Osteocyte (in vitro differentiated cells): ENCODE results near the gene GLIS1. TPM values are rescaled to one million over a fixed set of nuclear protein-coding genes. Genes with fewer than 3 reads are reported as not detected.

ENCODE experiments used
- DNase-seq: peaks from one replicate; pipeline ENCODE4 v3.0.0; 2021; ENCODE audit warnings: mixed read lengths; ENCODE audit not compliant: unreplicated experiment; ENCODE audit errors: extremely low spot score
- H3K27ac Mint-ChIP-seq: one replicate; pipeline ENCODE4 v1.8.0; 2021; ENCODE audit warnings: mild to moderate bottlenecking, mixed read lengths; ENCODE audit not compliant: unreplicated experiment
- H3K27me3 Mint-ChIP-seq: one replicate; pipeline ENCODE4 v1.8.0; 2021; ENCODE audit warnings: mixed read lengths; ENCODE audit not compliant: unreplicated experiment
- H3K36me3 Mint-ChIP-seq: one replicate; pipeline ENCODE4 v1.8.0; 2021; ENCODE audit warnings: mixed read lengths; ENCODE audit not compliant: unreplicated experiment
- H3K4me1 Mint-ChIP-seq: one replicate; pipeline ENCODE4 v1.8.0; 2021; ENCODE audit warnings: mixed read lengths; ENCODE audit not compliant: unreplicated experiment
- H3K4me3 Mint-ChIP-seq: one replicate; pipeline ENCODE4 v1.8.0; 2021; ENCODE audit warnings: mild to moderate bottlenecking, moderate library complexity, mixed read lengths; ENCODE audit not compliant: unreplicated experiment
- H3K9me3 Mint-ChIP-seq: one replicate; pipeline ENCODE4 v1.8.0; 2021; ENCODE audit warnings: mixed read lengths; ENCODE audit not compliant: unreplicated experiment
- total RNA-seq: library from RNA; stranded (reverse); gene quantifications from 2 replicates; pipeline ENCODE4 v1.2.1, GENCODE V29; 2021
- TF ChIP-seq, protein P1 (sequence below): fragments of 200-600 bp; sonication (generic); IDR thresholded peaks from 2 replicates; pipeline ENCODE4 v1.5.0; 2021; ENCODE audit warnings: antibody characterized with exemption, mild to moderate bottlenecking, moderate library complexity

GLIS1 gene
- total RNA-seq, 1 donor from 2014 or later, result 38.3 TPM

DNA sequence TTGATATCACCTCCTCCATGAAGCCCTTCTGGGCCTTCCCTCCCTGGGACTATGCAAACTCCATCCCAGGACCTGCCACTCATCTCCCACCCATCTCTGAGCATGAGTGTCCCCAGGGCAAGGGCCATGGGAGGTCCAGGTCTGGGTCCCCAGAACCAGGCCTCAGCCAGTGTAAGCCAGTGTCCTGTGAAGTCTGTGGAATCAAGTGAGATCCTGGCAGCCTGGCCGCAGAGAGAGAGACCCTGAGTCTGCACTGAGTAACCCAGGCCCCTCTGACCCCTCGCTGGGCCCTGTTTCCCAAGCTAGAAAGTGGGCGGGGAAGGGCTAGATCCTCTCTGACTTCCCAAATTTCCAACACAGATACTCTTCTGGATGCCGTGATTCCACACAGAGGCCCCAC lies 147.0 kb downstream of the GLIS1 start:
- Mint-ChIP-seq H3K4me3 (no peak overlapping the region), H3K4me1 (peaks cover 4% of the 10 kb centered on the region), H3K9me3 (no peaks in the 10 kb centered on the region), H3K27ac (no peak overlapping the region), H3K27me3 (no peaks in the 10 kb centered on the region), H3K36me3 (peaks cover 30% of the 10 kb centered on the region)
- TF ChIP-seq, protein P1, sequence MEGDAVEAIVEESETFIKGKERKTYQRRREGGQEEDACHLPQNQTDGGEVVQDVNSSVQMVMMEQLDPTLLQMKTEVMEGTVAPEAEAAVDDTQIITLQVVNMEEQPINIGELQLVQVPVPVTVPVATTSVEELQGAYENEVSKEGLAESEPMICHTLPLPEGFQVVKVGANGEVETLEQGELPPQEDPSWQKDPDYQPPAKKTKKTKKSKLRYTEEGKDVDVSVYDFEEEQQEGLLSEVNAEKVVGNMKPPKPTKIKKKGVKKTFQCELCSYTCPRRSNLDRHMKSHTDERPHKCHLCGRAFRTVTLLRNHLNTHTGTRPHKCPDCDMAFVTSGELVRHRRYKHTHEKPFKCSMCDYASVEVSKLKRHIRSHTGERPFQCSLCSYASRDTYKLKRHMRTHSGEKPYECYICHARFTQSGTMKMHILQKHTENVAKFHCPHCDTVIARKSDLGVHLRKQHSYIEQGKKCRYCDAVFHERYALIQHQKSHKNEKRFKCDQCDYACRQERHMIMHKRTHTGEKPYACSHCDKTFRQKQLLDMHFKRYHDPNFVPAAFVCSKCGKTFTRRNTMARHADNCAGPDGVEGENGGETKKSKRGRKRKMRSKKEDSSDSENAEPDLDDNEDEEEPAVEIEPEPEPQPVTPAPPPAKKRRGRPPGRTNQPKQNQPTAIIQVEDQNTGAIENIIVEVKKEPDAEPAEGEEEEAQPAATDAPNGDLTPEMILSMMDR, result no peak
- DNase-seq, result no peak

DNA sequence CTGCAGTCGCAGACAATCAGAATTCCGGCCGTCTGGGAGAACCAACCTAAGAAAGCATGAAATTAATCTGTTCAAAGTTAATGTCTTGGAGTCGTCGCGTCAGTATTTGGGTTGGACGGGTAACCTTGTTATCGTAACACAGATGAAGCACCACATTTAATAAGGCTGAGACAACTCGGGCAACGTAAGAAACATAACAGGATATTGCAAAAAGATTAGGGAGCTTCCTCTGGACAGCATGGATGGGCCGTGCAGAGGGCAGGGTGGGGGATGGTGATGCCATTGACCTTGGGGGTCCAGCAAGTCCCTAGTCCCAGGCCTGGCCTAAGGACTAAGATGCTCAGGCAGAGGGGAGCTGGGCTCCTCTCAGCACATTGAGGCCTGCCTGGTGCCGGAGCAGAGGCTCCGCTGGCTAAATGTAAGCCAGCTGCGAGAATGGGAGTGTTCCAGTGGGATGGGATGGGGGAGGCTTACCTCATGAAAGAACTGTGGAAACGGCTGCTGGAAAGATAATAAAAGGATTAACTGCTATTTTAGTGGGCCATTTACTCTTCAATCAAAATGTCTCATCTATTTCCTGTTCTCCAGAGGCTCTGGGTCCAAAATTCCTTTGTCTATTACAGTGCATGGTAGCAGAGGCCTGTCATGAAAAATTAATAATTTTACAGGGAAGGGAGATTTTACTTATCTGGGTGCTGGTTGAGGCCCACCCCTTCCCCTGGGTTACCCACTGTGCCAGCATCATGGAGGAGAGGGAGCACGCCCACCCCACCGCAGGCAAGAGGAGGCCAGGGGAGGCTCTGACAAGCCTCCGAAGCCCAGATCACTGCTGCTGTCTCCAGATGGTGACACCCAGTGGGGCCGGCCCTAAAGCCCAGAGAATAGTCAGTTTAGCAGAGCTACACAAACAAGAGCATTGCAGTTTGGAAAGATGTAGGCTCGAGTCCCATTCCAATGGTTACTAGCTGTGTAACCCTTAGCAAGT lies 148.1 kb downstream of the GLIS1 start:
- H3K36me3 Mint-ChIP-seq, result peaks cover 28% of the 10 kb centered on the region
- H3K9me3 Mint-ChIP-seq, result no peaks in the 10 kb centered on the region
- TF ChIP-seq, protein P1, result no peak
- no peak overlapping the region for H3K4me3 Mint-ChIP-seq
- no peak overlapping the region for H3K27ac Mint-ChIP-seq
- DNase-seq, result no peak
- peaks cover 4% of the 10 kb centered on the region for H3K4me1 Mint-ChIP-seq
- H3K27me3 Mint-ChIP-seq, result no peaks in the 10 kb centered on the region

DNA sequence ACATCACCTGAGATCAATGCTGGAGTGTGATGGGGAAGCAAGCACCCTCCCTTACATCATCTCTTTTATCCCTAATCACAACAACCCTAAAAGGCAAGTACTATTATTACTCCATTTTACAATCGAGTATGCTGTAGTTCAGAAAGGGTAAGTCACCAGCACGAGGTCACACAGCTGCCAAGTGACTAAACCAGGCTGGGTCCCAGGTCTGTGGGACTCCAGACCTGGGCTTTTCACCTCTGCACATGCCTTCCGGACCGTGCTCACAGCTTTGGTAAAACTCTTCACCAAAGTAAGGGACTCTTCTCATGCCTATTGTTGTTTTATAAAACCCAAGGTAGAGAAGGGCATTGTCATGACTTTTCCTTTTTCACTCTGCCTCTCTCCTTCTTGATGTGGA lies 148.9 kb downstream of the GLIS1 start:
- no peak for DNase-seq
- H3K4me3 Mint-ChIP-seq, result no peak overlapping the region
- TF ChIP-seq, protein P1, result no peak
- H3K27ac Mint-ChIP-seq, result no peak overlapping the region
- H3K4me1 Mint-ChIP-seq, result peaks cover 5% of the 10 kb centered on the region
- peaks cover 23% of the 10 kb centered on the region for H3K36me3 Mint-ChIP-seq
- H3K27me3 Mint-ChIP-seq, result no peaks in the 10 kb centered on the region
- H3K9me3 Mint-ChIP-seq, result no peaks in the 10 kb centered on the region

DNA sequence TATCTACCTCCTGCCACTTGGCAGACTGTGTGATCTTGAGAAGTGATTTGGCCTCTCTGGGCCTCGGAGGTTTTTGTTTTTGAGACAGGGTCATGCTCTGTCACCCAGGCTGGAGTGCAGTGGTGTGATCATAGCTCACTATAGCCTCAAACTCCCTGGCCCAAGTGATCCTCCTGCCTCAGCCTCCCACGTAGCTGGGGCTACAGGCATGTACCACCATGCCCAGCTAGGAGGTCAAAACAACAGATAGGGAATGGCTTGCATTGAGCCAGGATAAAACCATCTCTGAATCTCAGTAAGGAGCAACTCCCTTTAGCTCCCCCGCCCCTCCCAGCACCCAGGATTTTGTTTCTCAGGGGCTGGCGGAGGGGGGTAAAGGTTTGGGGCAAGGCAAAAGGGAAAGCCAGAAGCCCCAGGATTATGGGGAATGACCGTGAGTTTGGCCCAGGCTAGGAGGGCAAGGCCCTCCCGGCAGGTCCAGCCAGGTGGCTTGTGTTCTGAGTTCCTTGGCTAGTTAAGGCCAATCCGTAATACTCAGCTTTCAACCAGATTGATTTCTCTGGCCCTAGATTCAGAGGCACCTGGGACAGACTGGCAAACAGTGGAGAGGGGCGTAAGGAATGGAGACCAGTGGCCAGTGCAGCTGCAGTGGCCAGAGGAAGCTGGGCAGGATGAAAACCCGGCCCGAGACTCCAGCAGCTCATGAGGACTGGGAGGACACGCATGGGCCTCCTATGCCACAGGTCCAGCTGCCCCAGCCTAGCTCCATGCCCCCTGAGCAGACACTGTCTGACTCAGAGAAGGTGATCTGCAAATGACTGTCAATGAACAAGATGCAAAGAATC lies 149.7 kb downstream of the GLIS1 start:
- H3K36me3 Mint-ChIP-seq, result peaks cover 20% of the 10 kb centered on the region
- no peaks in the 10 kb centered on the region for H3K27me3 Mint-ChIP-seq
- no peak overlapping the region for H3K4me3 Mint-ChIP-seq
- TF ChIP-seq, protein P1, result no peak
- H3K27ac Mint-ChIP-seq, result no peak overlapping the region
- H3K4me1 Mint-ChIP-seq, result peaks cover 8% of the 10 kb centered on the region
- DNase-seq, result peak; percentile 73
- no peaks in the 10 kb centered on the region for H3K9me3 Mint-ChIP-seq
